ENCODE results near the gene UGGT2. TPM values are rescaled to one million over a fixed set of nuclear protein-coding genes. Genes with fewer than 3 reads are reported as not detected.

Gene UGGT2
- total and polyA plus RNA-seq, 2 experiments from 2014 or later: 46.1 to 54.8 TPM

- no peaks in the 10 kb centered on the region for H3K4me1 ChIP-seq (ENCODE audit: insufficient read depth)
- H3K4me2 ChIP-seq (ENCODE audit: unreplicated experiment): no peak overlapping the region
- H2AFZ ChIP-seq: no peak overlapping the region
- no peak overlapping the region for H3K4me3 ChIP-seq
- in situ Hi-C loops (cut with MboI): no loop called here
- H3K27ac ChIP-seq: no peak overlapping the region
- DNase-seq: no peak
- no peaks in the 10 kb centered on the region for H3K27me3 ChIP-seq (replicated peaks; ENCODE audit: insufficient read depth)
- no peaks in the 10 kb centered on the region for H3F3A ChIP-seq (ENCODE audit: insufficient read depth)
- no peak overlapping the region for H3K9ac ChIP-seq
- TF ChIP-seq EZH2 (IDR thresholded peaks at IDR 0.05; ENCODE audit: insufficient read depth, poor library complexity, severe bottlenecking): no peak
- no peak for TF ChIP-seq EZH2phosphoT487 (IDR thresholded peaks at IDR 0.05; ENCODE audit: insufficient read depth, low read depth)
- peaks cover 11% of the 10 kb centered on the region for H3K36me3 ChIP-seq (ENCODE audit: low read depth)
- 0 out of 2 replicates have a peak, but pooled peaks cover 7% of the 10 kb centered on the region for H3K79me2 ChIP-seq (ENCODE audit: insufficient read depth)
- no peaks in the 10 kb centered on the region for H3K9me3 ChIP-seq (ENCODE audit: low read depth)
- WGBS, 2 experiments (ENCODE audit: low coverage in 1 of 2, low lambda C conversion rate in 2 of 2, missing lambda C conversion rate in 2 of 2): 94 to 96% methylated on average over 3 of the region's 3 CpGs
- H3K9me2 ChIP-seq (ENCODE audit: insufficient read depth): no peaks in the 10 kb centered on the region
- no peaks in the 10 kb centered on the region; the same call in 1 of the 2 replicates for H4K20me1 ChIP-seq (ENCODE audit: insufficient read depth)
Observed at GRCh38 chr13:95955255-95955654, 97.9 kb downstream of the UGGT2 start.

- no peak overlapping the region for H2AFZ ChIP-seq
- H3K9me2 ChIP-seq (ENCODE audit: insufficient read depth): no peaks in the 10 kb centered on the region
- H3K79me2 ChIP-seq (ENCODE audit: insufficient read depth): no peaks in the 10 kb centered on the region
- no peak overlapping the region for H3K4me2 ChIP-seq (ENCODE audit: unreplicated experiment)
- in situ Hi-C loops (cut with MboI): no loop called here
- H3K4me3 ChIP-seq: no peak overlapping the region
- no peaks in the 10 kb centered on the region for H3K4me1 ChIP-seq (ENCODE audit: insufficient read depth)
- peaks cover 11% of the 10 kb centered on the region for H3K36me3 ChIP-seq (ENCODE audit: low read depth)
- H3K9ac ChIP-seq: no peak overlapping the region
- H3F3A ChIP-seq (ENCODE audit: insufficient read depth): no peaks in the 10 kb centered on the region
- no peaks in the 10 kb centered on the region for H3K9me3 ChIP-seq (ENCODE audit: low read depth)
- DNase-seq: no peak
- H3K27me3 ChIP-seq (replicated peaks; ENCODE audit: insufficient read depth): no peaks in the 10 kb centered on the region
- no peaks in the 10 kb centered on the region; the same call in 1 of the 2 replicates for H4K20me1 ChIP-seq (ENCODE audit: insufficient read depth)
- no peak for TF ChIP-seq EZH2phosphoT487 (IDR thresholded peaks at IDR 0.05; ENCODE audit: insufficient read depth, low read depth)
- TF ChIP-seq EZH2 (IDR thresholded peaks at IDR 0.05; ENCODE audit: insufficient read depth, poor library complexity, severe bottlenecking): no peak
- no peak overlapping the region for H3K27ac ChIP-seq
Observed at GRCh38 chr13:95954266-95954665, 98.9 kb downstream of the UGGT2 start.

- Histone ChIP-seq H3K4me2 (ENCODE audit: unreplicated experiment) (no peak overlapping the region), H3K9me3 (ENCODE audit: low read depth) (no peaks in the 10 kb centered on the region), H3F3A (ENCODE audit: insufficient read depth) (no peaks in the 10 kb centered on the region), H3K79me2 (ENCODE audit: insufficient read depth) (no peaks in the 10 kb centered on the region), H4K20me1 (ENCODE audit: insufficient read depth) (no peaks in the 10 kb centered on the region), H3K4me3 (no peak overlapping the region), H3K9ac (no peak overlapping the region), H3K36me3 (ENCODE audit: low read depth) (no peaks in the 10 kb centered on the region; the same call in 1 of the 2 replicates), H3K27ac (no peak overlapping the region), H3K4me1 (ENCODE audit: insufficient read depth) (no peaks in the 10 kb centered on the region), H3K27me3 (replicated peaks; ENCODE audit: insufficient read depth) (no peaks in the 10 kb centered on the region), H3K9me2 (ENCODE audit: insufficient read depth) (no peaks in the 10 kb centered on the region), H2AFZ (no peak overlapping the region)
- 29 to 35% methylated on average over 1 of the region's 1 CpG for WGBS, 2 experiments (ENCODE audit: low coverage in 1 of 2, low lambda C conversion rate in 2 of 2, missing lambda C conversion rate in 2 of 2)
- in situ Hi-C loops (cut with MboI): no loop called here
- no peak for DNase-seq
- no peak for TF ChIP-seq EZH2phosphoT487 (IDR thresholded peaks at IDR 0.05; ENCODE audit: insufficient read depth, low read depth)
- TF ChIP-seq EZH2 (IDR thresholded peaks at IDR 0.05; ENCODE audit: insufficient read depth, poor library complexity, severe bottlenecking): no peak
Observed at GRCh38 chr13:95950103-95950502, 103.1 kb downstream of the UGGT2 start.

GRCh38 chr13:95948656-95949055 lies 104.5 kb downstream of the UGGT2 start:
- 93% methylated on average over 2 of the region's 2 CpGs for WGBS, 2 experiments (ENCODE audit: low coverage in 1 of 2, low lambda C conversion rate in 2 of 2, missing lambda C conversion rate in 2 of 2)
- peak; percentile 4 for DNase-seq

More at GRCh38 chr13:95948656-95949055, 104.5 kb downstream of the UGGT2 start:
- no peaks in the 10 kb centered on the region for H3K27me3 ChIP-seq (replicated peaks; ENCODE audit: insufficient read depth)
- H3K9ac ChIP-seq: no peak overlapping the region
- H3K27ac ChIP-seq: no peak overlapping the region
- no peaks in the 10 kb centered on the region for H3F3A ChIP-seq (ENCODE audit: insufficient read depth)
- H3K4me2 ChIP-seq (ENCODE audit: unreplicated experiment): no peak overlapping the region
- no peaks in the 10 kb centered on the region; the same call in 1 of the 2 replicates for H3K36me3 ChIP-seq (ENCODE audit: low read depth)
- no peaks in the 10 kb centered on the region for H3K4me1 ChIP-seq (ENCODE audit: insufficient read depth)
- H3K9me2 ChIP-seq (ENCODE audit: insufficient read depth): no peaks in the 10 kb centered on the region
- H3K9me3 ChIP-seq (ENCODE audit: low read depth): no peaks in the 10 kb centered on the region
- no peak overlapping the region for H3K4me3 ChIP-seq
- no peaks in the 10 kb centered on the region for H3K79me2 ChIP-seq (ENCODE audit: insufficient read depth)
- TF ChIP-seq EZH2phosphoT487 (IDR thresholded peaks at IDR 0.05; ENCODE audit: insufficient read depth, low read depth) (no peak), EZH2 (IDR thresholded peaks at IDR 0.05; ENCODE audit: insufficient read depth, poor library complexity, severe bottlenecking) (no peak)
- H4K20me1 ChIP-seq (ENCODE audit: insufficient read depth): no peaks in the 10 kb centered on the region
- H2AFZ ChIP-seq: no peak overlapping the region
- in situ Hi-C loops (cut with MboI): no loop called here

Measured in GM23248 (cell line).